Bone marrow (tissue), 2 donors: ENCODE results near the gene GALNTL6.

Experiments
- DNase-seq, 2 donors: peaks; one replicate each; lab custom pipeline; 2025; lab: John Stamatoyannopoulos, UW

Gene GALNTL6

DNA sequence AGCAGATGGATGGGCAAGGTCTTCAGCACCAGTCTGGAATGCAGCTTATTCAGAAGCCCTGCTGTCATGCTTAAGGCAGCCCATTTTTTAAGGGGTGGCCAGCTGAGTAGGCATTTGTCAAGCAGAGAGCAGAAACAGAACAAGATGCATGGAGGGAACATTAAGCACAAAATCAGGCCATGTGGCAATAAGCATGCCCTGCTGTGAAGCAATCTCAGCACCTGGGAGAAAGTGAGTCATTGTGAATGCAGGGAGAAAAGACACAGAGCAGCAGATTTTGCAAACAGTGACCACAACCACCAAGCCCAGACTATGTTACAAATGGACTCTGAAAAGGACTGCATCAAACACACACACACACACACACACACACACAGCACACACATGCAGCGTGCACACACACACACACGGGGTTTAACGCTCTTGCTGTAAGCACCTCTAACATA is 1261.3 kb downstream of the GALNTL6 start:
- DNase-seq: no peak

DNA sequence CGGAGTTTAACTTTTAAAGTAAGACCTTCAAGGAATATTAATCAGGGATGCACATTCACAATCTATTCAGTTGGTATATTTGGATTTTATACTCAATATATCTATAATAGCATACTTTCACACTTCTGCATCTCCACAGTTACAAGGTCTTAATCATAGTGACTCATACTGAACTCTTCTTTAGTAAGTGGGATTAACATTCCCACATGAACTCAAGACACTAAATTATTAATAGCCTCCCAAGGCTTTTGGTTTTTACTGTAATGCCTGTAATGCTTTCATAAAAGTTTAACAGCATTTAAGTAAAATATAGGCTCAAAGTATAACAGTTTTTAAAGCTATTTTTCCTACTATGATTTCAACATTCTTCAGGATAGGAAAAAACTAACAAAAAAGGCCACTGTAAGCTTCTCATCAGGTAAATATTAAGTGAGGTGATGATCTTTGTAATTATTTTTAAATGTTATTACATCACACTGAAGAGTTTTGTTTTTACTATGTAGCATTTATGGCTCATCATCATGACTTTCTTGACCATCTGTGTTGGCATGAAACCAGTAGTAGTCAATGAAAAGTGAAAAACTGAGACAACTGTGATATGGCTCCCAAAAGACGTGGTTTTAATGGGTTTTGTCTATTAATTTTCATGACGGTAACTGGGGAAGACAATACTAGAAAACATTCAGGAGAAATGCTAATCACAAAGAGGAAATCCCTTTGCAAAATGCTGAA is 1263.9 kb downstream of the GALNTL6 start:
- DNase-seq: no peak

DNA sequence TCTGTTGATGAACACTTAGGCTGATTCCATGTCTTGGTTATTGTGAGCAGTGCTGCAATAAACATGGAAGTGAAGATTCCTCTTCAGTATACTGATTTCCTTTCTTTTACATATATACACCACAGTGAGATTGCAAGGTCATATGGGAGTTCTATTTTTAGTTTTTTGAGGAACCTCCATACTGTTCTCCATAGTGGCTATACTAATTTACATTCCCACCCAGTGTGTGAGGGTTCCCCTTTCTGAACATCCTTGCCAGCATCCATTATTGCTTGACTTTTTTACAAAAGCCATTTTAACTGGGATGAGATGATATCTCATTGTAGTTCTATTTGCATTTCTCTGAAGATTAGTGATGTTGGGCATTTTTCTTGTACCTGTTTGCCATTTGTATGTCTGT is 1274.9 kb downstream of the GALNTL6 start:
- DNase-seq: no peak
